H1 (cell line): ENCODE results near the gene RANBP17. TPM values are rescaled to one million over a fixed set of nuclear protein-coding genes. Genes with fewer than 3 reads are reported as not detected.

Experiments
- CHD7 ChIP-seq: fragments of 300-600 bp; sonication (generic); IDR thresholded peaks from 2 replicates; pipeline ENCODE4 v1.7.1; 2012; ENCODE audit warnings: low read length, moderate library complexity, mild to moderate bottlenecking, inconsistent platforms; ENCODE audit not compliant: insufficient replicate concordance
- KDM5A ChIP-seq: fragments of 200-600 bp; IDR thresholded peaks from 2 replicates; pipeline ENCODE4 v1.7.1; 2012; ENCODE audit warnings: mild to moderate bottlenecking, low read length, inconsistent platforms, mixed read lengths
- polyA plus RNA-seq, 7 experiments: library from polyadenylated mRNA; depleted of rRNA in 3 of 7; stranded (reverse) in 5 of 7; unstranded in 2 of 7; fragments of >200 nt in 5 of 7; fragments of 200-250 nt in 2 of 7; gene quantifications; 1 replicate in 5 of 7; 2 replicates in 1 of 7; 4 replicates in 1 of 7; pipeline versions ENCODE4 v1.2.1 to v1.2.3, GENCODE V29; 2011 to 2013; ENCODE audit warnings: missing spikeins in 2 of 7, mixed read lengths in 2 of 7
- total RNA-seq: library from RNA; stranded (reverse); fragmentation: NEBNext Ultra II Directional; extraction: Animal tissue kit (Norgen Biotek cat#: 25700); gene quantifications from 2 replicates; pipeline ENCODE4 v1.2.1, GENCODE V29; 2021

The RANBP17 gene
- total and polyA plus RNA-seq, 2 of the 8 experiments (the other 6 are each of a cell fraction or from before 2014, with no cell fraction given) = 8.6 to 21.3 TPM

GRCh38 chr5:171283753-171284152, 421.9 kb downstream of the RANBP17 start (continued):
- no peak for TF ChIP-seq CHD7
- TF ChIP-seq KDM5A = no peak
